Measurements from ENCODE around the gene PRIM2.
"Not testable (repeated sequence)": the region's sequence is repeated elsewhere in the genome, so short reads cannot be mapped to it uniquely, and the experiment has no call there.

Gene PRIM2

GRCh38 chr6:57505251-57505650 lies 187.8 kb downstream of the PRIM2 start:
- not testable (repeated sequence) for DNase-seq (ENCODE audit: low spot score)

- not testable (repeated sequence) for DNase-seq (ENCODE audit: low spot score)
Observed at GRCh38 chr6:57510390-57510789, 193.0 kb downstream of the PRIM2 start.

- DNase-seq (ENCODE audit: low spot score), result not testable (repeated sequence)
Observed at GRCh38 chr6:57515171-57515570, 197.7 kb downstream of the PRIM2 start.

- not testable (repeated sequence) for DNase-seq (ENCODE audit: low spot score)
Observed at GRCh38 chr6:57515845-57516244, 198.4 kb downstream of the PRIM2 start.

- not testable (repeated sequence) for DNase-seq (ENCODE audit: low spot score)
Observed at GRCh38 chr6:57516776-57517175, 199.3 kb downstream of the PRIM2 start.

GRCh38 chr6:57519198-57519597 lies 201.8 kb downstream of the PRIM2 start:
- not testable (repeated sequence) for DNase-seq (ENCODE audit: low spot score)

GRCh38 chr6:57521085-57521484 lies 203.7 kb downstream of the PRIM2 start:
- not testable (repeated sequence) for DNase-seq (ENCODE audit: low spot score)

GRCh38 chr6:57523221-57523620 lies 205.8 kb downstream of the PRIM2 start:
- DNase-seq (ENCODE audit: low spot score), result not testable (repeated sequence)

GRCh38 chr6:57529755-57530154 lies 212.3 kb downstream of the PRIM2 start:
- DNase-seq (ENCODE audit: low spot score), result not testable (repeated sequence)

- DNase-seq (ENCODE audit: low spot score), result not testable (repeated sequence)
Observed at GRCh38 chr6:57532660-57533059, 215.2 kb downstream of the PRIM2 start.

- not testable (repeated sequence) for DNase-seq (ENCODE audit: low spot score)
Observed at GRCh38 chr6:57535121-57535520, 217.7 kb downstream of the PRIM2 start.

- DNase-seq (ENCODE audit: low spot score), result peak; percentile 20
Observed at GRCh38 chr6:57535994-57536393, 218.6 kb downstream of the PRIM2 start.

- not testable (repeated sequence) for DNase-seq (ENCODE audit: low spot score)
Observed at GRCh38 chr6:57537916-57538315, 220.5 kb downstream of the PRIM2 start.

- not testable (repeated sequence) for DNase-seq (ENCODE audit: low spot score)
Observed at GRCh38 chr6:57551961-57552360, 234.5 kb downstream of the PRIM2 start.

- not testable (repeated sequence) for DNase-seq (ENCODE audit: low spot score)
Observed at GRCh38 chr6:57557855-57558254, 240.4 kb downstream of the PRIM2 start.

- DNase-seq (ENCODE audit: low spot score), result not testable (repeated sequence)
Observed at GRCh38 chr6:57559170-57559569, 241.7 kb downstream of the PRIM2 start.

- DNase-seq (ENCODE audit: low spot score), result not testable (repeated sequence)
Observed at GRCh38 chr6:57562233-57562632, 244.8 kb downstream of the PRIM2 start.

- DNase-seq (ENCODE audit: low spot score), result not testable (repeated sequence)
Observed at GRCh38 chr6:57572119-57572518, 254.7 kb downstream of the PRIM2 start.

GRCh38 chr6:57572844-57573243 lies 255.4 kb downstream of the PRIM2 start:
- DNase-seq (ENCODE audit: low spot score), result not testable (repeated sequence)

- not testable (repeated sequence) for DNase-seq (ENCODE audit: low spot score)
Observed at GRCh38 chr6:57577023-57577422, 259.6 kb downstream of the PRIM2 start.

- DNase-seq (ENCODE audit: low spot score), result not testable (repeated sequence)
Observed at GRCh38 chr6:57579489-57579888, 262.1 kb downstream of the PRIM2 start.

- DNase-seq (ENCODE audit: low spot score), result not testable (repeated sequence)
Observed at GRCh38 chr6:57581586-57581985, 264.2 kb downstream of the PRIM2 start.

GRCh38 chr6:57601105-57601504 lies 283.7 kb downstream of the PRIM2 start:
- not testable (repeated sequence) for DNase-seq (ENCODE audit: low spot score)

- not testable (repeated sequence) for DNase-seq (ENCODE audit: low spot score)
Observed at GRCh38 chr6:57605303-57605702, 287.9 kb downstream of the PRIM2 start.

All from activated CD4-positive, alpha-beta T cell treated with anti-CD3 and anti-CD28 coated beads, Interleukin-2, Interleukin-4, amounts not matched to agents 100 ng/mL and 50 ng/mL, durations not matched to agents 16 hours and 8 hours (primary cell).